Mammary epithelial cell (primary cell): Measurements from ENCODE around the gene ATL2.

ENCODE experiments used
- EZH2 ChIP-seq: IDR thresholded peaks from 2 replicates; pipeline ENCODE4 v1.6.1; 2012; ENCODE audit warnings: low read length, inconsistent platforms, borderline replicate concordance
- TF ChIP-seq, protein P1 (sequence below), 2 donors: IDR thresholded peaks in 1 of 2; conservative IDR thresholded peaks in 1 of 2; 2 replicates each; pipeline ENCODE4 v1.5.1; 2011 to 2012; ENCODE audit warnings: inconsistent platforms in 2 of 2, low read length in 2 of 2, mild to moderate bottlenecking in 2 of 2, control low read depth in 1 of 2, low read depth in 1 of 2; ENCODE audit not compliant: insufficient read depth in 1 of 2; ENCODE audit errors: extremely low read depth in 1 of 2

GRCh38 chr2:38387887-38388286 lies 10.8 kb upstream of the ATL2 start:
- TF ChIP-seq, protein P1, sequence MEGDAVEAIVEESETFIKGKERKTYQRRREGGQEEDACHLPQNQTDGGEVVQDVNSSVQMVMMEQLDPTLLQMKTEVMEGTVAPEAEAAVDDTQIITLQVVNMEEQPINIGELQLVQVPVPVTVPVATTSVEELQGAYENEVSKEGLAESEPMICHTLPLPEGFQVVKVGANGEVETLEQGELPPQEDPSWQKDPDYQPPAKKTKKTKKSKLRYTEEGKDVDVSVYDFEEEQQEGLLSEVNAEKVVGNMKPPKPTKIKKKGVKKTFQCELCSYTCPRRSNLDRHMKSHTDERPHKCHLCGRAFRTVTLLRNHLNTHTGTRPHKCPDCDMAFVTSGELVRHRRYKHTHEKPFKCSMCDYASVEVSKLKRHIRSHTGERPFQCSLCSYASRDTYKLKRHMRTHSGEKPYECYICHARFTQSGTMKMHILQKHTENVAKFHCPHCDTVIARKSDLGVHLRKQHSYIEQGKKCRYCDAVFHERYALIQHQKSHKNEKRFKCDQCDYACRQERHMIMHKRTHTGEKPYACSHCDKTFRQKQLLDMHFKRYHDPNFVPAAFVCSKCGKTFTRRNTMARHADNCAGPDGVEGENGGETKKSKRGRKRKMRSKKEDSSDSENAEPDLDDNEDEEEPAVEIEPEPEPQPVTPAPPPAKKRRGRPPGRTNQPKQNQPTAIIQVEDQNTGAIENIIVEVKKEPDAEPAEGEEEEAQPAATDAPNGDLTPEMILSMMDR (conservative IDR thresholded peaks at IDR 0.05 in 1 of 2, IDR thresholded peaks at IDR 0.05 in 1 of 2; ENCODE audit: extremely low read depth in 1 of 2, insufficient read depth in 1 of 2, low read depth in 1 of 2, low read length in 2 of 2), result no peak
- no peak for TF ChIP-seq EZH2
